ENCODE data around the gene ITPRID2.

GRCh38 chr2:181862583-181863281 lies 28.8 kb upstream of the ITPRID2 start:
- TF ChIP-seq, protein P1, sequence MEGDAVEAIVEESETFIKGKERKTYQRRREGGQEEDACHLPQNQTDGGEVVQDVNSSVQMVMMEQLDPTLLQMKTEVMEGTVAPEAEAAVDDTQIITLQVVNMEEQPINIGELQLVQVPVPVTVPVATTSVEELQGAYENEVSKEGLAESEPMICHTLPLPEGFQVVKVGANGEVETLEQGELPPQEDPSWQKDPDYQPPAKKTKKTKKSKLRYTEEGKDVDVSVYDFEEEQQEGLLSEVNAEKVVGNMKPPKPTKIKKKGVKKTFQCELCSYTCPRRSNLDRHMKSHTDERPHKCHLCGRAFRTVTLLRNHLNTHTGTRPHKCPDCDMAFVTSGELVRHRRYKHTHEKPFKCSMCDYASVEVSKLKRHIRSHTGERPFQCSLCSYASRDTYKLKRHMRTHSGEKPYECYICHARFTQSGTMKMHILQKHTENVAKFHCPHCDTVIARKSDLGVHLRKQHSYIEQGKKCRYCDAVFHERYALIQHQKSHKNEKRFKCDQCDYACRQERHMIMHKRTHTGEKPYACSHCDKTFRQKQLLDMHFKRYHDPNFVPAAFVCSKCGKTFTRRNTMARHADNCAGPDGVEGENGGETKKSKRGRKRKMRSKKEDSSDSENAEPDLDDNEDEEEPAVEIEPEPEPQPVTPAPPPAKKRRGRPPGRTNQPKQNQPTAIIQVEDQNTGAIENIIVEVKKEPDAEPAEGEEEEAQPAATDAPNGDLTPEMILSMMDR (IDR thresholded peaks at IDR 0.05), result no peak
- TF ChIP-seq POLR2A (IDR thresholded peaks at IDR 0.05), result no peak
